Measurements from ENCODE around the gene KCNMA1. TPM values are rescaled to one million over a fixed set of nuclear protein-coding genes. Genes with fewer than 3 reads are reported as not detected.

KCNMA1 gene
- total and polyA plus RNA-seq, 2 donors from 2014 or later: 4.2 to 8.9 TPM

GRCh38 chr10:77016278-77016815, 621.3 kb downstream of the KCNMA1 start:
- no peak for DNase-seq
- Histone ChIP-seq H3K27me3 (ENCODE audit: control insufficient read depth, insufficient read depth, low read length) (no peaks in the 10 kb centered on the region), H3K9me3 (ENCODE audit: control insufficient read depth in 2 of 3, insufficient read depth in 1 of 3, low read length in 3 of 3) (no peaks in the 10 kb centered on the region), H3K4me3 (ENCODE audit: low read length in 3 of 3) (no peak overlapping the region), H3K4me1 (ENCODE audit: control insufficient read depth in 2 of 3, insufficient read depth in 2 of 3, low read depth in 1 of 3, low read length in 3 of 3) (no peaks in the 10 kb centered on the region), H3K27ac (ENCODE audit: low read depth in 2 of 2, low read length in 2 of 2) (no peak overlapping the region), H3K36me3 (ENCODE audit: control insufficient read depth in 2 of 3, insufficient read depth in 3 of 3, low read length in 3 of 3) (no peaks in the 10 kb centered on the region), H3K9ac (ENCODE audit: low read length in 3 of 3) (no peak overlapping the region)
- FAIRE-seq: no peak
- intact Hi-C loops (cut with DNase I): no loop called here
- TF ChIP-seq CTCF (IDR thresholded peaks at IDR 0.05; ENCODE audit: borderline replicate concordance, extremely low read depth, insufficient read depth): no peak

- no peak overlapping the region for H3K27ac ChIP-seq (ENCODE audit: low read depth in 2 of 2, low read length in 2 of 2)
- no peaks in the 10 kb centered on the region for H3K27me3 ChIP-seq (ENCODE audit: control insufficient read depth, insufficient read depth, low read length)
- no peak for DNase-seq
- H3K9me3 ChIP-seq (ENCODE audit: control insufficient read depth in 2 of 3, insufficient read depth in 1 of 3, low read length in 3 of 3): no peaks in the 10 kb centered on the region
- no peak for FAIRE-seq
- intact Hi-C loops (cut with DNase I): no loop called here
- H3K36me3 ChIP-seq (ENCODE audit: control insufficient read depth in 2 of 3, insufficient read depth in 3 of 3, low read length in 3 of 3): no peaks in the 10 kb centered on the region
- no peak overlapping the region for H3K9ac ChIP-seq (ENCODE audit: low read length in 3 of 3)
- no peak overlapping the region for H3K4me3 ChIP-seq (ENCODE audit: low read length in 3 of 3)
- TF ChIP-seq CTCF (IDR thresholded peaks at IDR 0.05; ENCODE audit: borderline replicate concordance, extremely low read depth, insufficient read depth): no peak
- H3K4me1 ChIP-seq (ENCODE audit: control insufficient read depth in 2 of 3, insufficient read depth in 2 of 3, low read depth in 1 of 3, low read length in 3 of 3): no peaks in the 10 kb centered on the region
Measured at GRCh38 chr10:77015360-77015759, 622.2 kb downstream of the KCNMA1 start.

- H3K9me3 ChIP-seq (ENCODE audit: control insufficient read depth in 2 of 3, insufficient read depth in 1 of 3, low read length in 3 of 3): no peaks in the 10 kb centered on the region
- no peak for FAIRE-seq
- TF ChIP-seq CTCF (IDR thresholded peaks at IDR 0.05; ENCODE audit: borderline replicate concordance, extremely low read depth, insufficient read depth): no peak
- H3K4me3 ChIP-seq (ENCODE audit: low read length in 3 of 3): no peak overlapping the region
- H3K4me1 ChIP-seq (ENCODE audit: control insufficient read depth in 2 of 3, insufficient read depth in 2 of 3, low read depth in 1 of 3, low read length in 3 of 3): no peaks in the 10 kb centered on the region
- no peak overlapping the region for H3K27ac ChIP-seq (ENCODE audit: low read depth in 2 of 2, low read length in 2 of 2)
- no peak overlapping the region for H3K9ac ChIP-seq (ENCODE audit: low read length in 3 of 3)
- DNase-seq: no peak
- H3K36me3 ChIP-seq (ENCODE audit: control insufficient read depth in 2 of 3, insufficient read depth in 3 of 3, low read length in 3 of 3): no peaks in the 10 kb centered on the region
- no peaks in the 10 kb centered on the region for H3K27me3 ChIP-seq (ENCODE audit: control insufficient read depth, insufficient read depth, low read length)
- intact Hi-C loops (cut with DNase I): no loop called here
Measured at GRCh38 chr10:77012812-77013500, 624.7 kb downstream of the KCNMA1 start.

Data from kidney (tissue), 14 donors.